ENCODE results near the gene APLP2.

DNA sequence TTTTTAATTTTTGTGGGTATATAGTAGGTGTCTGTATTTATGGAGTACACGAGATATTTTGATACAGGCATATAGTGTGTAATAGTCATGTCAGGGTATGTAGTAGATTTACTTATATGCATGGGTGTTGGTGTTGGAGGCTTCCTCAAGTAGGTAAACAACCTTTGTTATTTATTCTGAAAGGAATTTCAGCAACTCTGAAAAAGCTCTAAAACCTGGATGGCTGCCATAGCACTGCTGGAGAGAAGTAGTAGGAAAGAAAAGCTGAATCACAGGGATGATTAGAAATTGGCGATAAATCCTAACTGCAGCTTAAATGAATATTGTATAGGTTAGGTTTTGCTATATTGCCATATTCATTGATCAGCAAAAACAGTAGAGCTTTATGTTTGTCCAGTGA lies 45.5 kb downstream of the APLP2 start:
- TF ChIP-seq, protein P1, sequence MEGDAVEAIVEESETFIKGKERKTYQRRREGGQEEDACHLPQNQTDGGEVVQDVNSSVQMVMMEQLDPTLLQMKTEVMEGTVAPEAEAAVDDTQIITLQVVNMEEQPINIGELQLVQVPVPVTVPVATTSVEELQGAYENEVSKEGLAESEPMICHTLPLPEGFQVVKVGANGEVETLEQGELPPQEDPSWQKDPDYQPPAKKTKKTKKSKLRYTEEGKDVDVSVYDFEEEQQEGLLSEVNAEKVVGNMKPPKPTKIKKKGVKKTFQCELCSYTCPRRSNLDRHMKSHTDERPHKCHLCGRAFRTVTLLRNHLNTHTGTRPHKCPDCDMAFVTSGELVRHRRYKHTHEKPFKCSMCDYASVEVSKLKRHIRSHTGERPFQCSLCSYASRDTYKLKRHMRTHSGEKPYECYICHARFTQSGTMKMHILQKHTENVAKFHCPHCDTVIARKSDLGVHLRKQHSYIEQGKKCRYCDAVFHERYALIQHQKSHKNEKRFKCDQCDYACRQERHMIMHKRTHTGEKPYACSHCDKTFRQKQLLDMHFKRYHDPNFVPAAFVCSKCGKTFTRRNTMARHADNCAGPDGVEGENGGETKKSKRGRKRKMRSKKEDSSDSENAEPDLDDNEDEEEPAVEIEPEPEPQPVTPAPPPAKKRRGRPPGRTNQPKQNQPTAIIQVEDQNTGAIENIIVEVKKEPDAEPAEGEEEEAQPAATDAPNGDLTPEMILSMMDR (IDR thresholded peaks at IDR 0.05 in 8 of 11, conservative IDR thresholded peaks at IDR 0.05 in 3 of 11) = no peak
- TF ChIP-seq POLR2A (IDR thresholded peaks at IDR 0.05) (no peak), POLR2AphosphoS5 (IDR thresholded peaks at IDR 0.05) (no peak)
